Stimulated activated CD8-positive, alpha-beta memory T cell treated with anti-CD3 and anti-CD28 coated beads, Interleukin-12 subunit alpha, Interleukin-12 subunit beta, amount 100 ng/mL, for 4 hours (primary cell): Measurements from ENCODE around the gene SETD1A.
"Not testable (repeated sequence)": the region's sequence is repeated elsewhere in the genome, so short reads cannot be mapped to it uniquely, and the experiment has no call there.

Source experiments
- DNase-seq: peaks from one replicate; pipeline ENCODE4 v3.0.0-alpha.2; 2020; ENCODE audit warnings: low read depth

SETD1A gene

GRCh38 chr16:30998852-30999761 is 41.6 kb downstream of the SETD1A start:
- no peak for DNase-seq

GRCh38 chr16:31000671-31001382 is 43.3 kb downstream of the SETD1A start:
- no peak for DNase-seq

GRCh38 chr16:31001507-31002249 is 44.1 kb downstream of the SETD1A start:
- DNase-seq = no peak

- no peak for DNase-seq
Observed at GRCh38 chr16:31002250-31002700, 44.7 kb downstream of the SETD1A start.

- no peak for DNase-seq
Observed at GRCh38 chr16:31002862-31003341, 45.3 kb downstream of the SETD1A start.

GRCh38 chr16:31003744-31004143 is 46.2 kb downstream of the SETD1A start:
- no peak for DNase-seq

- DNase-seq = no peak
Observed at GRCh38 chr16:31004658-31005057, 47.1 kb downstream of the SETD1A start.

- DNase-seq = no peak
Observed at GRCh38 chr16:31005350-31006085, 48.0 kb downstream of the SETD1A start.

GRCh38 chr16:31006086-31006385 is 48.5 kb downstream of the SETD1A start:
- no peak for DNase-seq

GRCh38 chr16:31006589-31006988 is 49.0 kb downstream of the SETD1A start:
- DNase-seq = no peak

GRCh38 chr16:31007684-31008083 is 50.1 kb downstream of the SETD1A start:
- no peak for DNase-seq

GRCh38 chr16:31008149-31008548 is 50.6 kb downstream of the SETD1A start:
- DNase-seq = no peak

GRCh38 chr16:31008551-31008950 is 51.0 kb downstream of the SETD1A start:
- DNase-seq = no peak

GRCh38 chr16:31009120-31009519 is 51.6 kb downstream of the SETD1A start:
- DNase-seq = no peak

GRCh38 chr16:31009894-31010584 is 52.5 kb downstream of the SETD1A start:
- DNase-seq = no peak

GRCh38 chr16:31010585-31011325 is 53.2 kb downstream of the SETD1A start, which contains the start of gene STX1B:
STX1B (minus strand) TSS chr16:31010638; CDS start chr16:31010396, 242 bp downstream.
- peak; percentile 29 for DNase-seq

- DNase-seq = not testable (repeated sequence)
Observed at GRCh38 chr16:31011815-31012214, 54.3 kb downstream of the SETD1A start.

- DNase-seq = not testable (repeated sequence)
Observed at GRCh38 chr16:31013292-31013691, 55.7 kb downstream of the SETD1A start.

- DNase-seq = no peak
Observed at GRCh38 chr16:31016018-31016417, 58.5 kb downstream of the SETD1A start.

GRCh38 chr16:31017756-31018155 is 60.2 kb downstream of the SETD1A start:
- not testable (repeated sequence) for DNase-seq
